Nephron progenitor cell (in vitro differentiated cells): Measurements from ENCODE around the gene CRACDL.

ENCODE experiments used
- DNase-seq: peaks from one replicate; pipeline ENCODE4 v3.0.0; 2021
- H3K27ac Mint-ChIP-seq: 2 replicates; pipeline ENCODE4 v1.8.0; 2021; ENCODE audit warnings: mild to moderate bottlenecking, moderate library complexity, mixed read lengths
- H3K27me3 Mint-ChIP-seq: 2 replicates; pipeline ENCODE4 v1.8.0; 2021; ENCODE audit warnings: mild to moderate bottlenecking, low read depth, mixed read lengths; ENCODE audit not compliant: poor library complexity
- H3K36me3 Mint-ChIP-seq: 2 replicates; pipeline ENCODE4 v1.8.0; 2021; ENCODE audit warnings: low read depth, mixed read lengths
- H3K4me1 Mint-ChIP-seq: 2 replicates; pipeline ENCODE4 v1.8.0; 2021; ENCODE audit warnings: mixed read lengths
- H3K4me3 Mint-ChIP-seq: 2 replicates; pipeline ENCODE4 v1.8.0; 2021; ENCODE audit warnings: mild to moderate bottlenecking, moderate library complexity, mixed read lengths
- H3K9me3 Mint-ChIP-seq: 2 replicates; pipeline ENCODE4 v1.8.0; 2021; ENCODE audit warnings: mild to moderate bottlenecking, moderate library complexity, mixed read lengths
- TF ChIP-seq, protein P1 (sequence below): fragments of 200-600 bp; sonication (generic); IDR thresholded peaks from 2 replicates; pipeline ENCODE4 v1.5.0; 2021; ENCODE audit warnings: antibody characterized with exemption

CRACDL gene

DNA sequence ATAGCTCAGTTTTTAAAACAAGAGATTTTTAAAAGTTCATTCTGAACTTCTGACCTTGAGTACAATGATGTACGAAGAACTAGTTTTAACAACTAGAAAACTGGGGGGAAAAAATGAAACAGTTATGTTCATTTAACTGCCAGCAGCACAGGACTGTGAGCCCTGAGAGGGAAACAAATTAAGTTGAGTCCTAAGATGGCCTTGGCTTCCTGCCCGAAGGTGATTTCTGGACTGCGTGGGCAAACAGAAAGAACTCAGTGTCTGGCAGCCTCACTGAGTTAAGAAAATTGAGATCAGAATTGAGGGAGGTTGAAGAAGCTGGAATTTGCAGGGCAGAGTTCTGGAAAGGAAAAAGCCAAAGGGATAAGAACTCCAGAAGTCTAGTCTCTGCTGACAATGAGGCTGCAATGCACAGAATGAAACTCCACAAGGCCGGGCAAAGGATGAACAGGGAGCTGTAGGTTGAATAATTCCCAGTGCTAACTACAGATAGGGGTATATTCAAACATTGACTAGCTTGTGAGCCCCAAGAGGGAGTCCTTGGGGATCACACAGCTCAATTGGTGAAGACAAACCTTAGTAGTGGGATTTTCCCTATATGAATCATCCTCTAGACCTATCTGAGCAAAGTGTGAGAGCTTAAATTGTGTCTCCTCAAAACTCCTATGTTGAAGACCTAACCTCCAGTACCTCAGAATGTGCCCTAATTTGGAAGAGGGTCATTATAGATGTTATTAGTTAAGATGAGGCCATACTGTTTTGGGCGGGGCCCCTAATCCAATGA lies 13.1 kb upstream of the CRACDL start:
- Mint-ChIP-seq H3K4me3 (no peak overlapping the region), H3K4me1 (peaks cover 5% of the 10 kb centered on the region), H3K27ac (no peak overlapping the region), H3K36me3 (no peaks in the 10 kb centered on the region), H3K9me3 (no peaks in the 10 kb centered on the region), H3K27me3 (peaks cover 6% of the 10 kb centered on the region)
- DNase-seq = no peak
- TF ChIP-seq, protein P1, sequence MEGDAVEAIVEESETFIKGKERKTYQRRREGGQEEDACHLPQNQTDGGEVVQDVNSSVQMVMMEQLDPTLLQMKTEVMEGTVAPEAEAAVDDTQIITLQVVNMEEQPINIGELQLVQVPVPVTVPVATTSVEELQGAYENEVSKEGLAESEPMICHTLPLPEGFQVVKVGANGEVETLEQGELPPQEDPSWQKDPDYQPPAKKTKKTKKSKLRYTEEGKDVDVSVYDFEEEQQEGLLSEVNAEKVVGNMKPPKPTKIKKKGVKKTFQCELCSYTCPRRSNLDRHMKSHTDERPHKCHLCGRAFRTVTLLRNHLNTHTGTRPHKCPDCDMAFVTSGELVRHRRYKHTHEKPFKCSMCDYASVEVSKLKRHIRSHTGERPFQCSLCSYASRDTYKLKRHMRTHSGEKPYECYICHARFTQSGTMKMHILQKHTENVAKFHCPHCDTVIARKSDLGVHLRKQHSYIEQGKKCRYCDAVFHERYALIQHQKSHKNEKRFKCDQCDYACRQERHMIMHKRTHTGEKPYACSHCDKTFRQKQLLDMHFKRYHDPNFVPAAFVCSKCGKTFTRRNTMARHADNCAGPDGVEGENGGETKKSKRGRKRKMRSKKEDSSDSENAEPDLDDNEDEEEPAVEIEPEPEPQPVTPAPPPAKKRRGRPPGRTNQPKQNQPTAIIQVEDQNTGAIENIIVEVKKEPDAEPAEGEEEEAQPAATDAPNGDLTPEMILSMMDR = no peak

DNA sequence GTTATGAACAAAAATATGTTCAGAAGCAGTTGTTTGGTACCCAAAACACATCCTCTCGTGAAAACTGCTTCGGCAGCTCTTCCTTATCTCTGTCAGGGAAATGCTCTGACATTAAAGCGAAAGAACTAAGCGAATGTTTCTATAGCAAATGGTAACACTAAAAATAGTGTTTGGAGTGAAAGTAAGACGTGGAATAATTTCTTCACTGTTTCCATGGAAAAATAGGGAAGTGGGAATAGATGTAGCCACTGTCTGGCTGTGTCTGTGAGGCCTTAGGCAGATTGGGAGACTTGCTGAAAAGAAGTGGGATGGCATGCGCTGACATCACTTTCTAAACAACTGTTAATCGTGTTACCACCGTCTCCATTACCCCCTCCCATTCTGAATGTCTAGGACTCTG lies 11.5 kb upstream of the CRACDL start:
- Mint-ChIP-seq H3K4me3 (no peak overlapping the region), H3K27me3 (peaks cover 3% of the 10 kb centered on the region), H3K27ac (no peak overlapping the region), H3K36me3 (no peaks in the 10 kb centered on the region), H3K4me1 (peaks cover 5% of the 10 kb centered on the region), H3K9me3 (no peaks in the 10 kb centered on the region)
- no peak for DNase-seq
- TF ChIP-seq, protein P1 = no peak

DNA sequence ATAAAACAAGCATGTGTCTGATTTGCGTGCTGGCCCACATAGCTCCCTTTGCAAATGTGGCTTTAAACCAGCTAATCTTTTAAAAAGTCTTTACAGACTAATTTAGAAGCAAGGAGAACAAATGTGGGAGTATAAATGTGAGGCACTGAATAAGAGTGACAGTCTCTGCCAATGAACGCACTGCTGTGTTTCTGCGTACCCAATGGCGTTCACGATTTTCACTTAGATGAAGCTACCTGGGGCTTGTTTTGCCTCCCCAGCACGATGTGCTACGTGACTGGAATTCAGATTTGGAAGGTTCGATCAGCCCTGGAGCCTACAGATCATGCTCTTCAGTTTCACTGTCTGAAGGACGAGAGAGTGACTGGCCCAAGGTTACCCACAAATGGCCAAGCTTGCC lies 10.8 kb upstream of the CRACDL start:
- Mint-ChIP-seq H3K4me3 (no peak overlapping the region), H3K27me3 (peaks cover 3% of the 10 kb centered on the region), H3K9me3 (no peaks in the 10 kb centered on the region), H3K36me3 (no peaks in the 10 kb centered on the region), H3K4me1 (peaks cover 5% of the 10 kb centered on the region), H3K27ac (no peak overlapping the region)
- TF ChIP-seq, protein P1 = no peak
- DNase-seq = no peak

DNA sequence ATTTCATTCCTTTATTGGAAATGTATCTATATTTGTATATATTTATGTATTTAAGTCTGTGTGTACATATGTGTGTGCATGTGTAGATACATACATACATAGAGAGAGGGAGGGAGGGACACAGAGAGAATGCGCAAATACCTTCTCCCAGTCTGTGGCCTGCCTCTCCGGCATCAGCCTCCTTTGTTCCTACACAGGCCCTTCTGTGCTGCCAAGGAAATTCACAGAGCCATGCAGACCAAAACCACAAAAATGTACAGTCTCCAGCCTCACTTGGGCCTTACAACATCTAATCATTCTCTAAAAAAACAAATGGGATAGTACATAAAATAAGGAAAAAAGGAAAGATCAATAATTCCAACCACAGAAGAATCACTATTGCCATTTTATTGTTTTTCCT lies 8.8 kb upstream of the CRACDL start:
- TF ChIP-seq, protein P1 = no peak
- Mint-ChIP-seq H3K27ac (no peak overlapping the region), H3K27me3 (peaks cover 6% of the 10 kb centered on the region), H3K4me3 (no peak overlapping the region), H3K36me3 (no peaks in the 10 kb centered on the region), H3K9me3 (no peaks in the 10 kb centered on the region), H3K4me1 (peaks cover 5% of the 10 kb centered on the region)
- no peak for DNase-seq

DNA sequence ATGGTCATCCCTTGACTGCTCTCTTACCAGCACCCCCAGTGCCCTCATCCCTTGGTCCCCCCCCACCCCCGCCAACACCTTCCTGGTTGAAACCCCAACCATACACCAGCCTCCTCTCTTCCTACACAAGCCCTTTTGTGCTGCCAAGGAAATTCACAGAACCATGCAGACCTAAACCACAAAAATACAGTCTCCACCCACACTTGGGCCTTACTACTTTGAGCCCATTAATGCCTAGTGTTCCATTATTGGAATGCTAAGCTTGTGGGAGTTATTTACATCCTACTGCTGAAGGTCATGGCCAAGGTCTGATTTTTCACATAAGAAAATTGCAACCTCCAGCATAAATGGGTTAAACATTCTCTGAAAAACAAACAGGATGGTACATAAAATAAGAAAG lies 4.1 kb upstream of the CRACDL start:
- Mint-ChIP-seq H3K4me1 (peaks cover 12% of the 10 kb centered on the region), H3K27me3 (peaks cover 44% of the 10 kb centered on the region), H3K27ac (no peak overlapping the region), H3K9me3 (no peaks in the 10 kb centered on the region), H3K4me3 (no peak overlapping the region), H3K36me3 (no peaks in the 10 kb centered on the region)
- TF ChIP-seq, protein P1 = no peak
- no peak for DNase-seq

DNA sequence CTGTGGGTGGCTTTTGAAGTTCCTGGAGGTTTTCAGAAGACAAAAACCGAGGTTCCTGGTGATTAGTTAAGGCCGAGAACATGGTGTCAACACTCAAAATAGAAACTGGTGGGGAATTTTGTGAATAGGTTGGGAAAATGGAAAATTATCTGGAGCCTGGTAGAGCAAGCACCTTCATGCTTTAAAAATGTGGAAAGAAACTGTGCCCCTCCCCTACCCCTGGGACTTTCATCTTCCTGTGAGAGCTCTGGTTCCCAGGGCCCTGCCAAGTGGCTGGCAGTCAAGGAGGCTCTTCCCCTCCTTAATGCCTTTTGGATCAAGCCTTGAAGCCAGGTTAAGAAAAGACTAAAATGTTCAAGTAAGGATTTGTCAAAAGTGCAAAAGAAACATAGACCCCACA lies 1.9 kb upstream of the CRACDL start:
- Mint-ChIP-seq H3K27me3 (peaks cover 64% of the 10 kb centered on the region), H3K36me3 (no peaks in the 10 kb centered on the region), H3K9me3 (no peaks in the 10 kb centered on the region), H3K4me1 (peaks cover 24% of the 10 kb centered on the region), H3K4me3 (peak overlapping the region; percentile 67), H3K27ac (no peak overlapping the region)
- DNase-seq = no peak
- TF ChIP-seq, protein P1 = no peak
